Lower leg skin (tissue), 4 donors: Measurements from ENCODE around the gene NATD1. TPM values are rescaled to one million over a fixed set of nuclear protein-coding genes. Genes with fewer than 3 reads are reported as not detected.

Experiments
- DNase-seq, 2 donors: peaks; one replicate each; pipeline ENCODE4 v3.0.0-alpha.2; 2019; ENCODE audit warnings: low spot score in 2 of 2
- H3K4me3 ChIP-seq: fragments of 200-600 bp; sonication (generic); 2 replicates; pipeline ENCODE4 v1.5.1; 2017; ENCODE audit warnings: mild to moderate bottlenecking, low read depth; ENCODE audit not compliant: poor library complexity, severe bottlenecking
- POLR2A ChIP-seq, 2 donors: fragments of 450-650 bp; IDR thresholded peaks; one replicate each; pipeline ENCODE4 v1.6.1; 2016 to 2017; ENCODE audit warnings: antibody characterized with exemption in 2 of 2, mild to moderate bottlenecking in 1 of 2, moderate library complexity in 1 of 2
- WGBS, 2 donors: methylation state at CpG; one replicate each; pipeline ENCODE4 v1.1.5; 2018; 5-methylcytosine and 5-hydroxymethylcytosine counted together
- intact Hi-C: fragments of 100-400 bp; cut with DNase I; formaldehyde crosslinking; loops from one replicate; pipeline ENCODE4 v1.15.0; 2023; ENCODE audit warnings: low total_unique reads
- total RNA-seq, 4 donors: library from RNA; depleted of rRNA; stranded (reverse); fragments of >200 nt; gene quantifications; one replicate each; pipeline ENCODE4 v1.1.0, GENCODE V29; 2016
- TF ChIP-seq, protein P1 (sequence below), 3 donors: fragments of 450-650 bp; IDR thresholded peaks; one replicate each; pipeline ENCODE4 v1.5.1; 2016; ENCODE audit warnings: antibody characterized with exemption in 3 of 3, mild to moderate bottlenecking in 3 of 3, moderate library complexity in 2 of 3

The NATD1 gene
- total RNA-seq, 4 donors from 2014 or later: 12.3 to 18.8 (median 16.0) TPM

DNA sequence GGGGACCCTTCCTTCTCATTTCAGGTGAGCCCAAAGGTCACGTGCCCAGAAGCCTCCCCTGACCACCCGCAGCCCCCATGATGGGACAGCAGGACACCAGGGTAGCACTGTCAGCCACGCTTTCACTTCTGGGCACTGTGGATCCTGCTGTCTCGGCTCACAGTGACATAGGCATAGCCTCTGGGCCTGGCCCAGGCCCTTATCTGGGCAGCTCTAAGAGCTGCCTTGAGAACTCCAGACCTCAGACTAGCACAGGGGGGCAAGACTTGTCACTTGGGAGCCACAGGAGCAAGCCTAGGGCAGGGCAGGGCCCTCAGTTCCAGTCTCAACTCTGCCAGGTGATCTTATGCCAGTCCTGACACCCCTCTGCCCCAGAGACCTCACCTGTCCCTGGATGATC, 4.7 kb downstream of the NATD1 start:
- WGBS, 2 donors: 78 to 88% methylated on average over 4 of the region's 4 CpGs
- intact Hi-C loops: no loop called here
- DNase-seq: no peak
- TF ChIP-seq, protein P1, sequence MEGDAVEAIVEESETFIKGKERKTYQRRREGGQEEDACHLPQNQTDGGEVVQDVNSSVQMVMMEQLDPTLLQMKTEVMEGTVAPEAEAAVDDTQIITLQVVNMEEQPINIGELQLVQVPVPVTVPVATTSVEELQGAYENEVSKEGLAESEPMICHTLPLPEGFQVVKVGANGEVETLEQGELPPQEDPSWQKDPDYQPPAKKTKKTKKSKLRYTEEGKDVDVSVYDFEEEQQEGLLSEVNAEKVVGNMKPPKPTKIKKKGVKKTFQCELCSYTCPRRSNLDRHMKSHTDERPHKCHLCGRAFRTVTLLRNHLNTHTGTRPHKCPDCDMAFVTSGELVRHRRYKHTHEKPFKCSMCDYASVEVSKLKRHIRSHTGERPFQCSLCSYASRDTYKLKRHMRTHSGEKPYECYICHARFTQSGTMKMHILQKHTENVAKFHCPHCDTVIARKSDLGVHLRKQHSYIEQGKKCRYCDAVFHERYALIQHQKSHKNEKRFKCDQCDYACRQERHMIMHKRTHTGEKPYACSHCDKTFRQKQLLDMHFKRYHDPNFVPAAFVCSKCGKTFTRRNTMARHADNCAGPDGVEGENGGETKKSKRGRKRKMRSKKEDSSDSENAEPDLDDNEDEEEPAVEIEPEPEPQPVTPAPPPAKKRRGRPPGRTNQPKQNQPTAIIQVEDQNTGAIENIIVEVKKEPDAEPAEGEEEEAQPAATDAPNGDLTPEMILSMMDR (IDR thresholded peaks at IDR 0.05): no peak
- TF ChIP-seq POLR2A (IDR thresholded peaks at IDR 0.05): no peak
- H3K4me3 ChIP-seq: no peak overlapping the region

DNA sequence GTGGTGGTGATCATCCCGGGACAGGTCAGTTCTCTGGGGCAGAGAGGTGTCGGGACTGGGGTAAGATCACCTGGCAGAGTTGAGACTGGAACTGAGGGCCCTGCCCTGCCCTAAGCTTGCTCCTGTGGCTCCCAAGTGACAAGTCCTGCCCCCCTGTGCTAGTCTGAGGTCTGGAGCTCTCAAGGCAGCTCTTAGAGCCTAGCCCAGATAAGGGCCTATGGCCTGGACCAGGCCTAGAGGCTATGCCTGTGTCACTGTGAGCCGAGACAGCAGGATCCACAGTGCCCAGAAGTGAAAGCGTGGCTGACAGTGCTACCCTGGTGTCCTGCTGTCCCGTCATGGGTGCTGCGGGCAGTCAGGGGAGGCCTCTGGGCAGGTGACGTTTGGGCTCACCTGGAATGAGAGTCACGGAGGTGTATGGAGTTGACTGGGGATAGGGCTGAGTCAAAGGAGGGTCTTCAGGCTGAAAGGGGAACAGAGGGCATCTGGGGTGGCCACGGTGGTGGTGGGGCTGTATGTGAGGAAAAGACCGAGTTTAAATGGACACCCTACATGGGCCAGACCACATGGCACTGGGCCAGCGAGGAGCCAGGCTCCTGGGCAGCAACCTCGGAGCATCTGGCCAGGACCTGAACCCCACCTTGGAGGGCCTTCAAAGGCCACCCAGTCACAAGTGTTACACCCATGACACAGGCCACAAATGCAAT, 5.5 kb downstream of the NATD1 start:
- 80 to 83% methylated on average over 12 of the region's 12 CpGs for WGBS, 2 donors
- intact Hi-C loops: no loop called here
- TF ChIP-seq POLR2A (IDR thresholded peaks at IDR 0.05): no peak
- TF ChIP-seq, protein P1 (IDR thresholded peaks at IDR 0.05): no peak
- H3K4me3 ChIP-seq: no peak overlapping the region
- no peak for DNase-seq

DNA sequence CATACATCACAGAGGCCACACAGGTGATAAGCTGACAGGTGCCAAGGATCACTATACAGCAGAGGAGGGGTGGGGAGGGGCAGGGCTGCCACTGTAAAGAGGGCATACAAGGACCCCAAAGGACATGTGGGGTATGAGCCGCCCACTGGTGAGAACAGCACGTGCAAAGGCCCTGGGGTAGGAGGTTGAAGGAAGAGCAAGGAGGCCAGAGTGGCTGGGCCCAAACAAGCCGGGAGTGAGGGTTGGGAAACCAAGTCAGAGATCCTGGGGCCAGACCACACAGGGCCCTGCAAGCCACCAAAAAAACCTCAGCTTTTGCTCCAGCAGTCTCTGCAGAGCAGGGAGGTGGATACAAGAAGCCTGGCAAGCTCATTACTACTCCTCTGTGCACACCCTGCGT, 6.5 kb downstream of the NATD1 start:
- TF ChIP-seq, protein P1 (IDR thresholded peaks at IDR 0.05): no peak
- TF ChIP-seq POLR2A (IDR thresholded peaks at IDR 0.05): no peak
- intact Hi-C loops: no loop called here
- WGBS, 2 donors: 83 to 92% methylated on average over 4 of the region's 4 CpGs

DNA sequence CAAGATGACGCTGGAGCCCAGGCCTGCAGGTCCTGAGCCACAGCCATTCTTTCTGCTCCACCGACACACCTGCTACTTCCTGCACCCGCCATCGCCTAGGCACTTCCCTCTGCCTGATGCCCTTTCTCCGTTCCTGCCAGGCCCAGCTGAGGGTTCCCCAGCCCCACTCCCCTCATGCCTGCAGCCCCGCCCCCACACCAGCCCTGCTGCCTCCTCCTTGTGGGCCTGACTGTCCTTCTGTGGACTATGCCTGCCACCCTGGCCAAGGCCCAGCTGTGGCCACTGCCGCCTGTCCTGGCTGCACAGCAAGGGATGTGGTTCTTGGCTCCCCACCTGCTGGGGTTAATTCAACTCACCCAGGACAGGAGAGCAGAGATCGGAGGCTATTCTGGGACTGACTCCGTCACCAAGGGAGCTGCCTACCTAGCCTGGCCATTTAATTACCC, 7.5 kb downstream of the NATD1 start:
- no peak for DNase-seq
- 82 to 83% methylated on average over 9 of the region's 9 CpGs for WGBS, 2 donors
- intact Hi-C loops: no loop called here
- no peak overlapping the region for H3K4me3 ChIP-seq
- TF ChIP-seq, protein P1 (IDR thresholded peaks at IDR 0.05): no peak
- TF ChIP-seq POLR2A (IDR thresholded peaks at IDR 0.05): no peak

More for the DNA sequence above, 6.5 kb downstream of the NATD1 start:
- H3K4me3 ChIP-seq: no peak overlapping the region
- DNase-seq: no peak

DNA sequence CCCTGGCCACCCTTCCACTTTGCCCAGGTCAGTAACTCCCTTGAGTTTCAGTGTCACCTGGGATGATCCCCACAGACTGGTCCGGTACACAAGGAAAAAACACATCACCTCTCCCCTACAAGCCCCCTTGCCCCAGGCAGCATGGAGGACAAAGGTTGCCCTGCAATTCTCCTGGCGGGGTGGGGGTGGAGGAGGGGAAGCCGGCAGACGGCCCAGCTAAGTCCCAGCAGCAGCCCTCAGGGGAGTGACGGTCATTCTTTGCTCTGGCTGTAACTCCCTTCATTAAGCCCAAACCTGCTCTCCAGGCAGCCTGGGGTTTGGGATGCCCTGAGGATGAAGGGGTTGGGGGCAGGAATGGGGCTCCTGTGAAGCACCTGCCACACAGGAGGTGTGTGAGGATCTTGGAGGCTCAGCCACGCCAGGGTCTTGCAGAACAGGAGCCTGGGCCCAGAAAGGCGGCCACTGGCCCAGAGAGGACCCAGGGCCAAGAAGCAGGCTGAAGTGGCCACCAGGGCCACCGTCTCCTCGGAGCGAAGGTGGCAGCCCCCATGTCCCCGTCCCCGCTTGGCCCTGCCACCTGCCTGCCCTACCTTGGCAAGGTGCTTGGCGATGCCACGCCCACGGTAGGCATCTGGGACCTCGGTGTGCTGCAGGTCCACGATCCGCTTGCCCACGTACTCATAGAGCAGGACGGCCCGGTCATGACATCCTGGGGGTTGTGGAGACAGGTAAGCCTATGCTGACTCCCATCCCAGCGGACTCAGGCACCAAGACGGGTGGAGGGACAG, 9.5 kb downstream of the NATD1 start:
- no peak overlapping the region for H3K4me3 ChIP-seq
- no peak for DNase-seq
- 70 to 76% methylated on average over 13 to 22 of the region's 23 CpGs for WGBS, 2 donors
- TF ChIP-seq POLR2A (IDR thresholded peaks at IDR 0.05): no peak
- intact Hi-C loops: no loop called here

DNA sequence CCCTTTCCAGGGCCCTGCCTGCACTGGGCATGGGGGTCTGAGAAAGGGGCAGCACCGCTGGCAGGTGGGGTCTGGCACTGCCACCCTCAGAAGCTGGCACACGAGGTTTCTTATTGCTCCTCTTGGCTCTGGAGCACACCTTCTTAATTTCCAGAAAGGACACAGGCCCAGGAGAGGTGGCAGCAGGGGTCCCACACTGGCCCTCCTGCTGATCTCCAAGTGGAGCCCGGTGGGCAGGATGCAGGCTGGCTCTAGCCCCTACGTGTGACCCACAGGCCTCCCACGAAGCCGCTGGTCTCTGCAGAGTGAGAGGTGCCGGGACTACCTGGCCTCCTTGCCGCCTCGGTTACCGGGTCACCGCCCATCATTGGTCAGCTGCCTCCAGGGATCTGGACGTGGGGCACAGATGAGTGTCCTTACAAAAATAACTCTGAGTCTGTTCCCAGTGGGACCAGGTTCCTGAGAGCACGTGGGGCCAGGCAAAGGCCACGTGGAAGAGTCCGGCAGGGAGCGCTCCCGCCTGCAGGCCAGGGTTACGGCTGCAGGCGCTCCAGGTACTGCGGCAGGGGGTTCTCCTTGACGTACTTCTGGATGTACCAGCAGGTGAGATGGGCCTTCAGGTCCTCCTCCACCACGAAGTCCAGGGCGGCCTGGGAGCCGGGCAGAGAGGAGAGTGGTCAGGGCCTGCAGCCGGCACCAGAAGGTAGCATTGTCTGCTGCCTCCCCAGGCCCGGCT, 10.3 kb downstream of the NATD1 start:
- intact Hi-C loops: no loop called here
- TF ChIP-seq POLR2A (IDR thresholded peaks at IDR 0.05): no peak
- TF ChIP-seq, protein P1 (IDR thresholded peaks at IDR 0.05): no peak
- DNase-seq: no peak
- no peak overlapping the region for H3K4me3 ChIP-seq
- WGBS, 2 donors: 85 to 89% methylated on average over 26 of the region's 26 CpGs
